Aorta (tissue), 5 donors: ENCODE results near the gene DLG1. TPM values are rescaled to one million over a fixed set of nuclear protein-coding genes. Genes with fewer than 3 reads are reported as not detected.
"Not testable (repeated sequence)": the region's sequence is repeated elsewhere in the genome, so short reads cannot be mapped to it uniquely, and the experiment has no call there.

ENCODE experiments used
- ATAC-seq: fragments of 200-7000 bp; cut with Tn5 transposase; one replicate; pipeline ENCODE4 v1.9.1; 2022; ENCODE audit warnings: moderate library complexity; ENCODE audit not compliant: low FRiP score
- DNase-seq, 2 donors: peaks; one replicate each; pipeline ENCODE4 v3.0.0-alpha.2; 2020
- H3K27ac ChIP-seq, 2 donors: one replicate each; pipeline ENCODE4 v1.5.1; 2013; ENCODE audit warnings: low read length in 2 of 2, mild to moderate bottlenecking in 2 of 2, moderate library complexity in 2 of 2, control low read depth in 1 of 2, inconsistent platforms in 1 of 2, low read depth in 1 of 2
- H3K27me3 ChIP-seq, 2 donors: one replicate each; pipeline ENCODE4 v1.6.1; 2013; ENCODE audit warnings: control low read depth in 1 of 2, low read length in 1 of 2, mild to moderate bottlenecking in 1 of 2, moderate library complexity in 1 of 2; ENCODE audit not compliant: insufficient read depth in 2 of 2, control insufficient read depth in 1 of 2
- H3K36me3 ChIP-seq, 2 donors: one replicate each; pipeline ENCODE4 v1.6.1; 2013; ENCODE audit warnings: control low read depth in 1 of 2, low read length in 1 of 2, mild to moderate bottlenecking in 1 of 2; ENCODE audit not compliant: insufficient read depth in 2 of 2, control insufficient read depth in 1 of 2
- H3K4me1 ChIP-seq, 2 donors: one replicate each; pipeline ENCODE4 v1.6.1; 2013; ENCODE audit warnings: low read length in 2 of 2, control low read depth in 1 of 2, mild to moderate bottlenecking in 1 of 2, moderate library complexity in 1 of 2; ENCODE audit not compliant: insufficient read depth in 2 of 2, control insufficient read depth in 1 of 2
- H3K4me3 ChIP-seq, 2 donors: one replicate each; pipeline ENCODE4 v1.5.1; 2013; ENCODE audit warnings: low read length in 2 of 2, control low read depth in 1 of 2, mild to moderate bottlenecking in 1 of 2
- H3K9me3 ChIP-seq: one replicate; pipeline ENCODE4 v1.6.1; 2013; ENCODE audit warnings: mild to moderate bottlenecking, low read length; ENCODE audit not compliant: control insufficient read depth
- WGBS, 2 donors: extraction: QIAGEN DNeasy Blood & Tissue Kit; methylation state at CpG; one replicate each; pipeline ENCODE4 v1.1.7; 2013; 5-methylcytosine and 5-hydroxymethylcytosine counted together
- intact Hi-C, 2 donors: fragments of 100-400 bp; cut with DNase I; formaldehyde crosslinking; loops; one replicate each; pipeline versions ENCODE4 v1.14.2 to v1.15.0; 2022
- polyA plus RNA-seq, 2 donors: library from polyadenylated mRNA; stranded (reverse); fragments of 200-250 nt; gene quantifications; one replicate each; pipeline ENCODE4 v1.2.3, GENCODE V29; 2013
- total RNA-seq, 2 donors: library from RNA; stranded (reverse); fragmentation: NEBNext Ultra II Directional; extraction: Animal tissue kit (Norgen Biotek cat#: 25700); gene quantifications; one replicate each; pipeline ENCODE4 v1.2.1, GENCODE V29; 2021
- donor health status: healthy with polysubstance abuse.
- donor health status: Bipolar disorder and iron deficiency.
- donor health status: DM: no; HTN: no; CAD: no.
- donor health status: DM: no; HTN: no; CAD: no.
- donor health status: DM: yes; HTN: yes; CAD: no.

Gene DLG1
- total and polyA plus RNA-seq, 4 donors = 21.2 to 100 (median 51.9) TPM

DNA sequence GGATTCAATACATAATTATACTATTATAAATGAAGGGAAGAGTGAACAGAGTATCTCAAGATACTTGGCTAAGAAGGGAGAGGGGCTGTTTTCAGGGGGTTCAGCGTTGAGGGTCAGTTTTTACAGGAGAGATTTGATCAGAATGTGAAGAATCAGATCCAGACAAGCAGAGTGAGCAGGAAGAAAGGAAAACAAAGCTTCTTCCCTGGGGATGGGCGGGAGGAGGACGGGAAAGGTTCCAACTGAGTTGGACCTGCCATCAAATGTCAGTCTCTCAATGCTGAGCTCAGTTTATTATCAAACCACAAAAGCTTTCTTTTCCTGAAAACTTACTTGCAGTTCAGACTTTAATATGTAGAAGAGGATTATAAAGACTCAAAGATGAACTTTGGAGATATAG, 262.8 kb downstream of the DLG1 start:
- Histone ChIP-seq H3K9me3 (no peaks in the 10 kb centered on the region), H3K4me3 (no peak overlapping the region), H3K4me1 (no peaks in the 10 kb centered on the region), H3K27me3 (no peaks in the 10 kb centered on the region), H3K27ac (no peak overlapping the region), H3K36me3 (no peaks in the 10 kb centered on the region)
- 3 to 22% methylated on average over 3 of the region's 3 CpGs for WGBS, 2 donors
- no peak for DNase-seq
- ATAC-seq = no peak
- intact Hi-C loops = no loop called here

DNA sequence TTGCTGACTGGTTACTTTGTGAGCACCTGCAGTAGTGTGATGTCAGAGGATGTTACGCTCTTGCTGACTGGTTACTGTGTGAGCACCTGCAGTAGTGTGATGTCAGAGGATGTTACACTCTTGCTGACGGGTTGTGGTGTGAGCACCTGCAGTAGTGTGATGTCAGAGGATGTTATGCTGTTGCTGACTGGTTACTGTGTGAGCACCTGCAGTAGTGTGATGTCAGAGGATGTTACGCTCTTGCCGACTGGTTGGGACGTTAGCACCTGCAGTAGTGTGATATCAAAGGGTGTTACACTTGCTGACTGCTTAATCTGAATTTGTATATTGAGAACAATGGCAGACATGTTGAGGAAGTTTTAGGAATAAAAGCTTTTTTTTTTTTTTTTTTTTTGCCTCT, 263.6 kb downstream of the DLG1 start:
- H3K27ac ChIP-seq, H3K27me3 ChIP-seq, H3K4me3 ChIP-seq, intact Hi-C loops, ATAC-seq, DNase-seq, H3K4me1 ChIP-seq, H3K36me3 ChIP-seq, H3K9me3 ChIP-seq: not testable (repeated sequence)
- WGBS, 2 donors = 82 to 88% methylated on average over 5 of the region's 5 CpGs

DNA sequence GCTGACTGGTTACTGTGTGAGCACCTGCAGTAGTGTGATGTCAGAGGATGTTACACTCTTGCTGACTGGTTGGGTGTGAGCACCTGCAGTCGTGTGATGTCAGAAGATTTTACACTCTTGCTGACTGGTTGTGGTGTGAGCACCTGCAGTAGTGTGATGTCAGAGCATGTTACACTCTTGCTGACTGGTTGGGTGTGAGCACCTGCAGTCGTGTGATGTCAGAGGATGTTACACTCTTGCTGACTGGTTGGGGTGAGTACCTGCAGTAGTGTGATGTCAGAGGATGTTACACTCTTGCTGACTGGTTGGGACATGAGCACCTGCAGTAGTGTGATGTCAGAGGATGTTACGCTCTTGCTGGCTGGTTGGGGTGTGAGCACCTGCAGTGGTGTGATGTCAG, 264.6 kb downstream of the DLG1 start:
- H3K9me3 ChIP-seq, H3K4me1 ChIP-seq, H3K27me3 ChIP-seq, H3K4me3 ChIP-seq, H3K27ac ChIP-seq, DNase-seq, H3K36me3 ChIP-seq, ATAC-seq, intact Hi-C loops: not testable (repeated sequence)
- WGBS, 2 donors = 80 to 86% methylated on average over 3 of the region's 3 CpGs

DNA sequence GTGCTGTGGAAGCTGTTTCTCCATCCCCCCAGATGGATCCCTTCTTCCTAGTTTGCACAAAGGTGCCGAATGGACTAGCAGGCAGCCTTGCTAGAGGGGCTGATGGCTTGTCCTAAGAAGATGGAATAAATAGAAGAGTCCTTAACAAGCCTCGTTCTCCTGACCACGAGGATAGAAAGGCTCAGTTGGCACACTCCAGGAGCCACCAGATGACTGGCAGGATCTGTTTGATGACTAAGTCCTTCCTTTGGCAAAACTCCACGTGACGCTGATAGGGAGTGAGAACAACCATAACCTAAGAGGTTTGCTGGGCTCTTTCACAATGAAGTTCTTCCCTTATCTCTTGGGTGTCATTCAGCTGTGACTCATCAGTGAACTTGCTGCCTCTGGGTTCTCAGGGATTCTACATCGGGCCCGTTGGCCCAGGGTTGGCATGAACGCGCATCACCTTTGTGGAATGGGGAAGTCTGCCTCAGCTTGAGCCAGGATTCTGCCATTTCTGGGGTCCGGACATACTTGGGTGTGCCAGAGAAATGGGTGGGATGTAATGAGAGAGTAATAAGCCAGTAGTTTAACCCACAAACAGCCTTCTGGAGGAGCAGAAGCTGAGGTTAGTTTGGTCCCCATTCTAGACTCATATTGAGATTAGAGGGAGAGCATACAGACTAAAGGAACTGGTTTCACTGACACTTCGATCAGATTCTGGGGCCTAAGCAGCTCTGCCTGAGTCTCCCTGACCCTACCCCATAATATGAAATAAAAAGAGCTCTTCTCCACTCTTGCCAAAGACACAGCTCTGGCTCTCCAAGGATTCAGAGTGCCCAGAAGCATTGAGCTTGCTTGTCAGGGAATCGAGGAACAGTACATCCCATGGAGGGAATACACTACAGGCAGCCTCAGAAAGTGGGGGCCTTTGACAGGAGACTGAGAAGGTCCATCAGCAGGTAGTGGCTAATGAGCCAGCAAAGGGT, 266.8 kb downstream of the DLG1 start:
- DNase-seq (peak; percentile 66 to 79), ATAC-seq (peak; percentile 87)
- Histone ChIP-seq H3K27ac (no peak overlapping the region), H3K9me3 (no peaks in the 10 kb centered on the region), H3K4me3 (no peak overlapping the region), H3K27me3 (no peaks in the 10 kb centered on the region), H3K4me1 (no peaks in the 10 kb centered on the region), H3K36me3 (no peaks in the 10 kb centered on the region)
- WGBS, 2 donors = 27 to 28% methylated on average over 12 of the region's 12 CpGs
- intact Hi-C loops = loop anchor here in 1 of 2 donors (2.0 kb wide), 1 partner anchor 29 kb away; no protein-coding TSS in a partner anchor

DNA sequence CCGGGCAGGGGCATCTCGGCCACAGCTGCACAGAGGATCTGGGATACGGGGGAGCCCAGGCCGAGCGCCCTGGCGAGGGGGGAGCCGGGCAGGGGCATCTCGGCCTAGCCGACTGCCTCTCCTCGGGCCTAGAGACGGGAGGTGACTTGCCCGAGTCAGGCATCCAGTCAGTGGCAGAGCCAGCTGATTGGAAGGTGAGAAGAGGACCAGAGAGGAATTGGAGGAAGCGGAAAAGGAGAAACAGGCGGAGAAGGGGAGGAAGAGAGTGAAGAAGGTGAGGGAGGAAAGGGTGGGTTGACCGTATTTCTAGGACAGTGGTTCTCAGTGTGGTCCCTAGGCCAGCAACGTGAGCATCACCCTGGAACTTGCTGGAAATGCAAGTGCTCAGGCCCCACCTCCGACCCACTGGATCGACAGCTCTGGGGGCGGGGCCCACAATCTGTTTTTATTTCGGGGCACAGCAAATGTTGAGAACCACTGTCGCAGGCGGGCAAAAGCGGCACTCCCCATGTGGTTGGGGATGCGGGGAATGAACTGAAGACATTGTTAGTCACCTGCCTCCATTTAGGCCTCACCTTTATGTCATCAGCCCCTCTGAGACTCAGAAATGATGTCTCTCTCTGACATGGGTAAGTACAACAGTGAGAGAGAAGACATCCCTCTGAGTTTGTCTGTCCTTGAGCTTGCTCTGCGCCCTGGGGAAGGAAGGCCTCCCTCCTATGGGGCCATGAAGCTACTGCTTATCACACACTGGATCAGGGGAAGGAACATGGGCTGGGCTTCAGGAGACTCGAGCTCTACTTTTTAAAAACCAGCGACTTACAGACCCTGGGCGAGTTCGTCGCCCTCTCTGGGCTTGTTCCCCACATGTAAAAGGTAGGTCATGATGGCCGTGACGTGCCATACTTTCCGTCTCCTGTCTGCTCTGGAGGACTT, 267.8 kb downstream of the DLG1 start:
- no peak for ATAC-seq
- H3K4me1 ChIP-seq = no peaks in the 10 kb centered on the region
- no peak for DNase-seq
- WGBS, 2 donors = 89 to 97% methylated on average over 31 of the region's 33 CpGs
- no peaks in the 10 kb centered on the region for H3K9me3 ChIP-seq
- no peaks in the 10 kb centered on the region for H3K27me3 ChIP-seq
- H3K27ac ChIP-seq = no peak overlapping the region
- intact Hi-C loops = loop anchor here in 1 of 2 donors (2.0 kb wide), 1 partner anchor 28 kb away; no protein-coding TSS in a partner anchor
- no peaks in the 10 kb centered on the region for H3K36me3 ChIP-seq
- H3K4me3 ChIP-seq = no peak overlapping the region

DNA sequence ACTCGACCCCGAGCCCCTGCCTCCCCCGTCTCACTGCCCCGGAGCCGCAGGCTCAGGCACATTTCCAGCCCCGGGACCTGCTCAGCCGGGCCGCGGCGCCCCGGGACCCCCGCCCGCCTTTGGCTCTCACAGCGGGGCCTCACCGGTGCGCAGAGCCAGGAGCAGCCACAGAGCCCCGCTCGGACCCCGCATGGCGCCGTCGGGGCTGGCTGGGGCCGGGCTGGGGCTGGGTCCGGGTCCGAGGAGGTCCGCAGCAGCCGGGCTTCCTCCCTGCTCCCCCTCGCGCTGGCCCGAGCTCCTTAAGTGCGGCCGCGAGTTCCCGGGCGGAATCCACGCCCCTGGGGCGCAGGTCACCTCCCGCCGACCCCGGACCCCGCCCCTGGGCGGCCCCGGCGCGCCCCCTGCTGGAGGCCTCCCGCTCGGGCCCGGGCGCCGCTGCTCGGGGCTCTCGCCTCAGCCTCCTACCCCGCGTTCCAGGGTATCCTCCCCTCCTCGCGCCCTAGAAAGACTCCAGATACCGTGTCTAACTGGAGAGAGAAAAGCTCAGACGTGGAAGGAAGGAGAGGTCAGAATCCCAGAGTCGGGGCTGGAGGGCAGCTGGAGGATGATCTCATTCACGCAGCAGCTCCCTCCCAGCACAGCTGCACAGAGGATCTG, 268.8 kb downstream of the DLG1 start, which contains the start of gene MELTF:
Gene MELTF (minus strand): TSS at position 307 of the 657 bp plus-strand sequence. CDS start 115 bp downstream, at position 192.
- intact Hi-C loops = loop anchor here in 1 of 2 donors (2.0 kb wide), 1 partner anchor 27 kb away; no protein-coding TSS in a partner anchor
- 2 to 3% methylated on average over 29 to 60 of the region's 60 CpGs for WGBS, 2 donors

DNA sequence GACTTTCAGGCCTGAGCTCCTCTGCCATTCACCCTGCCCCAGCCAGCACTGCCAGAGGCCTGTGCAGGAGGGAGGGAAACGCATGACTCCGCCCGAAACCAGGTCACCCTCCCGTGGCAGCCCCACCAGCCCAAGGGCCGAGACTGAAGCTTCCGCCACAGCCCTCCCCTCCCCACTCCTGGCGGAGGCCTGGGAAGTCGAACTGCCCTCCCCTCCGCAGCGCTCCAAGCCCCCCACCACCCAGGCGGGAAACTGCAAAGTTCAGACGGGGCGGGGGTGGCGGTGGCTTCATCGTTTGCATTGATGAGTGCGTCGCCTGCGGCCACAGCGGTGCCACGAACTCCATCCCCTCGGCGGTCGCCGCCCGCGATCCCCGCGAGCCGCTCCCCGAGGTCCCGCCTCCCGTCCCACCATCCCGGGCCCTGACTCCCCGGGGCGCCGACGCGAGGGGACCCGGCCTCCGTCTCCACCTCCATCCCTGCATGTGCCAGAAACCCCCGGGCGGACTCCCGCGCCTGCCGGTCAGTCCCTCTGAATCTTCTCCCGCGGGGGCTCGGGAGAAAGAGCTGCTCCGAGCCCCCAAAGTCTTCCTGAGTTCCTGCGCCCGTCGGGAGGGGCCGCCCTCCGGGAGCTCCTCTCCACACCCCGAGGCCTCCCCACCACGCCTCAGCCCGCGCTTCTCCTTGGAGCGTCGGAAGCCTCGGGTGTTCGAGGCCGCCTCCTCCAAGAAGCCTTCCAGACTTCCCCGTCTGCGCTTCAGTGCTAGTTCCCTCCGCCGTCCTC, 269.5 kb downstream of the DLG1 start:
- Histone ChIP-seq H3K36me3 (no peaks in the 10 kb centered on the region), H3K4me1 (no peaks in the 10 kb centered on the region), H3K27ac (no peak overlapping the region), H3K9me3 (no peaks in the 10 kb centered on the region), H3K27me3 (no peaks in the 10 kb centered on the region), H3K4me3 (peak overlapping the region in 1 of 2 donors; percentile 23)
- intact Hi-C loops = no loop called here
- DNase-seq (peak; percentile 61 to 80), ATAC-seq (peak; percentile 1)
- WGBS, 2 donors = 8 to 9% methylated on average over 42 to 67 of the region's 67 CpGs

More for the DNA sequence above, 268.8 kb downstream of the DLG1 start, which contains the start of gene MELTF:
- Histone ChIP-seq H3K36me3 (no peaks in the 10 kb centered on the region), H3K27me3 (no peaks in the 10 kb centered on the region), H3K27ac (no peak within 1 kb of the TSS), H3K4me3 (peak within 1 kb of the TSS in 1 of 2 donors; percentile 23), H3K9me3 (no peaks in the 10 kb centered on the region), H3K4me1 (no peaks in the 10 kb centered on the region)
- ATAC-seq (peak; percentile 79), DNase-seq (peak; percentile 72 to 89)
